ENCODE results near the gene DSTN. TPM values are rescaled to one million over a fixed set of nuclear protein-coding genes. Genes with fewer than 3 reads are reported as not detected.

DSTN gene
- polyA plus RNA-seq, 1 experiment, result 295 TPM

GRCh38 chr20:17637413-17637780 is 67.5 kb downstream of the DSTN start:
- TF ChIP-seq CTCF (IDR thresholded peaks at IDR 0.05; ENCODE audit: insufficient read depth, low read depth, low read length), result no peak
- POLR2A ChIA-PET, result no interaction called here
- CTCF ChIA-PET, result interaction anchor here (2.0 to 2.4 kb wide), 2 partner anchors 11 to 17 kb away, joined by 5 to 10 read pairs; no protein-coding TSS in a partner anchor
- no peak overlapping the region for H3K4me3 ChIP-seq (ENCODE audit: low read depth, low read length)
- no peaks in the 10 kb centered on the region for H3K27me3 ChIP-seq (ENCODE audit: control insufficient read depth, insufficient read depth, low read length)
- H3K36me3 ChIP-seq (ENCODE audit: control insufficient read depth, insufficient read depth, low read length), result peaks cover 84% of the 10 kb centered on the region
- no peak for DNase-seq (ENCODE audit: low read depth)

DNA sequence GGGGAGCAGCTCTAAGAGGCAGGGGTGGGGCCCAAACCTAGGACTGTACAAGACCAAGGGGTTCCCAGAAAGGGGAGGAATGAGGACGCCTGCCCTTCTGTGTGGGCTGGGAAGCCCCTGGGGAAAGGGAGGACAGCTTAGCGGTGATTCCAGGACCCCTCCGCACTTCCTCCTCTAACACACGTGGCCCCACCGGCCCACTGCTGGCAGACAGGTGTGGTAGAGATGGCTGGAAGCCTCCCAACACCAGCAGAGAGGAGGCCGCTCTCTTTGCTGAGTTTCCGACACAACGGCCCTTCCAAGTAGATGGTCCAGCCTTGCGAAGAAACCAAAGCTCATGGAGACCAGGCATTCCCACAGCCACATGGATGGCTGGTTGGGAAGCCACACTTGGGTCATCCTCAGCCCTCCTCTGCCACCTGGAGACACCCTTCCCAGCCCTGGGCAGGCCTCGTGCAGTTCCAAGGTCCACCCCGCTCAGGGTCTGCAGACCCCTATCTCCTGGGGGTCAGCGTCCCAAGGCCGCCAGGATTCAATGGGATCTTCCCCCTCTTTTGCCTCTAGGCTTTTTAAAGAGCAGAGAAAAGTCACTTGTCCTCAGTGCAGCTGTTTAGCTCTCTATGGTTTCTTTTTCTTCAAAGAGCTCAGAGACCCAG is 68.2 kb downstream of the DSTN start:
- no peak for TF ChIP-seq CTCF (IDR thresholded peaks at IDR 0.05; ENCODE audit: insufficient read depth, low read depth, low read length)
- ChIA-PET CTCF (interaction anchor here (2.0 to 2.4 kb wide), 2 partner anchors 11 to 16 kb away, joined by 5 to 10 read pairs; no protein-coding TSS in a partner anchor), POLR2A (no interaction called here)
- H3K4me3 ChIP-seq (ENCODE audit: low read depth, low read length), result no peak overlapping the region
- H3K27me3 ChIP-seq (ENCODE audit: control insufficient read depth, insufficient read depth, low read length), result no peaks in the 10 kb centered on the region
- no peak for DNase-seq (ENCODE audit: low read depth)
- H3K36me3 ChIP-seq (ENCODE audit: control insufficient read depth, insufficient read depth, low read length), result peaks cover 84% of the 10 kb centered on the region

DNA sequence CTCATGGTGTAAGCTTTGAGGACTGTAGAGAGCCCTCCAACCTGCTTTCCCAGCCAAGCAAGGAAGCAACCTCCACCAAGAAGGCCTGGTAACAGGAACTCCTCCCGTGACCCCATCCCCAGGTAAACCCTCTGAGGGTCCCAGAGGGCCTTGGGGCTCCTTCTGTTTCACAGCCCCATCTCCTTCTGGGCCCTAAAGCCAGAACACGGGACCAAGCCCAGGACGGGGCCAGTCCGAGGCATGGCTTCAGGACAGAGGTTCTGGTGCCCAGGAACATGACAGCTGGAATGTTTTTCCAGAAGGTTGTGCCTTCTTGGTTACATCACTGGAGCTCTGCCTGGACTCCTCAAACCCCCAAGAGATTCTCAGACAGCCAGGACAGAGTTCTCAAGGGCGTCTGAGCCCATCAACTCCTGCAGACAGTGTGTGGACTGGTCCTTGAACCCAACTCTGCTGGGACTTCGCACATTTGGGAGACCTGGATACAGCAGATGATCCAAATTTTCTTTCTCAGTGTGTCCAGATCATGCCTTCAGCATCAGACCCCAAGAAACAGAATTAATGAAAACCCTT is 69.0 kb downstream of the DSTN start:
- ChIA-PET POLR2A (no interaction called here), CTCF (interaction anchor here (0.8 to 2.4 kb wide), 3 partner anchors 10 to 134 kb away, joined by 3 to 10 read pairs (median 5); no protein-coding TSS in a partner anchor)
- no peaks in the 10 kb centered on the region for H3K27me3 ChIP-seq (ENCODE audit: control insufficient read depth, insufficient read depth, low read length)
- no peak for TF ChIP-seq CTCF (IDR thresholded peaks at IDR 0.05; ENCODE audit: insufficient read depth, low read depth, low read length)
- no peak for DNase-seq (ENCODE audit: low read depth)
- peaks cover 79% of the 10 kb centered on the region for H3K36me3 ChIP-seq (ENCODE audit: control insufficient read depth, insufficient read depth, low read length)
- H3K4me3 ChIP-seq (ENCODE audit: low read depth, low read length), result no peak overlapping the region

GRCh38 chr20:17640146-17640874 is 70.4 kb downstream of the DSTN start:
- H3K27me3 ChIP-seq (ENCODE audit: control insufficient read depth, insufficient read depth, low read length), result no peaks in the 10 kb centered on the region
- H3K4me3 ChIP-seq (ENCODE audit: low read depth, low read length), result no peak overlapping the region
- DNase-seq (ENCODE audit: low read depth), result no peak
- ChIA-PET CTCF (no interaction called here), POLR2A (no interaction called here)
- H3K36me3 ChIP-seq (ENCODE audit: control insufficient read depth, insufficient read depth, low read length), result peaks cover 65% of the 10 kb centered on the region
- TF ChIP-seq CTCF (IDR thresholded peaks at IDR 0.05; ENCODE audit: insufficient read depth, low read depth, low read length), result no peak

GRCh38 chr20:17640875-17641378 is 71.1 kb downstream of the DSTN start:
- Histone ChIP-seq H3K27me3 (ENCODE audit: control insufficient read depth, insufficient read depth, low read length) (no peaks in the 10 kb centered on the region), H3K36me3 (ENCODE audit: control insufficient read depth, insufficient read depth, low read length) (peaks cover 59% of the 10 kb centered on the region), H3K4me3 (ENCODE audit: low read depth, low read length) (no peak overlapping the region)
- POLR2A ChIA-PET, result no interaction called here
- no peak for TF ChIP-seq CTCF (IDR thresholded peaks at IDR 0.05; ENCODE audit: insufficient read depth, low read depth, low read length)
- DNase-seq (ENCODE audit: low read depth), result no peak
- CTCF ChIA-PET, result no interaction called here
